GM12892 (cell line): ENCODE measurements around the gene GNB1L.

Experiments used
- POLR2A ChIP-seq: IDR thresholded peaks from 2 replicates; pipeline ENCODE4 v1.6.1; 2011; ENCODE audit warnings: low read depth, low read length, control low read depth
- TAF1 ChIP-seq: IDR thresholded peaks from 2 replicates; pipeline ENCODE4 v1.6.1; 2011; ENCODE audit warnings: low read depth, mild to moderate bottlenecking, control low read depth, low read length, borderline replicate concordance

- TF ChIP-seq TAF1 (no peak), POLR2A (no peak)
Measured at GRCh38 chr22:19799322-19800190, 55.1 kb downstream of the GNB1L start.
